HG03095 (cell line): Measurements from ENCODE around the gene GABRR3.
A peak's percentile ranks its signal among the peaks of the same experiment; 100 is the strongest.
"Not testable (repeated sequence)": the region's sequence is repeated elsewhere in the genome, so short reads cannot be mapped to it uniquely, and the experiment has no call there.

Experiments used
- ATAC-seq: cut with Tn5 transposase; IDR thresholded peaks from one replicate; pipeline ENCODE4 v1.9.1; 2021; ENCODE audit warnings: moderate library complexity; ENCODE audit not compliant: unreplicated experiment

The GABRR3 gene

GRCh38 chr3:98022978-98023820, 11.9 kb downstream of the GABRR3 start:
- peak; percentile 67 for ATAC-seq

GRCh38 chr3:98021830-98022560, 13.1 kb downstream of the GABRR3 start:
- ATAC-seq: no peak

GRCh38 chr3:98020412-98020811, 14.7 kb downstream of the GABRR3 start:
- ATAC-seq: no peak

- ATAC-seq: no peak
These were observed 16.8 kb downstream of the GABRR3 start for GRCh38 chr3:98018301-98018700.

GRCh38 chr3:98014268-98014585, 20.9 kb downstream of the GABRR3 start:
- ATAC-seq: no peak

GRCh38 chr3:98013411-98014267, 21.5 kb downstream of the GABRR3 start:
- ATAC-seq: no peak

- no peak for ATAC-seq
These were observed 22.1 kb downstream of the GABRR3 start for GRCh38 chr3:98012979-98013378.

- not testable (repeated sequence) for ATAC-seq
These were observed 24.1 kb downstream of the GABRR3 start for GRCh38 chr3:98010883-98011449.

GRCh38 chr3:98010194-98010882, 24.8 kb downstream of the GABRR3 start:
- ATAC-seq: no peak

- peak; percentile 73 for ATAC-seq
These were observed 26.3 kb downstream of the GABRR3 start for GRCh38 chr3:98008855-98009254.

GRCh38 chr3:98005438-98005837, 29.7 kb downstream of the GABRR3 start:
- no peak for ATAC-seq

- ATAC-seq: no peak
These were observed 30.4 kb downstream of the GABRR3 start for GRCh38 chr3:98004721-98005120.

GRCh38 chr3:98003306-98003969, 31.7 kb downstream of the GABRR3 start:
- peak; percentile 54 for ATAC-seq

GRCh38 chr3:98002717-98003116, 32.4 kb downstream of the GABRR3 start:
- no peak for ATAC-seq

- ATAC-seq: no peak
These were observed 35.1 kb downstream of the GABRR3 start for GRCh38 chr3:97999994-98000393.

- no peak for ATAC-seq
These were observed 36.0 kb downstream of the GABRR3 start for GRCh38 chr3:97999103-97999502.

- ATAC-seq: no peak
These were observed 38.1 kb downstream of the GABRR3 start for GRCh38 chr3:97996988-97997387.

GRCh38 chr3:97994328-97994945, 40.7 kb downstream of the GABRR3 start:
- ATAC-seq: no peak

- no peak for ATAC-seq
These were observed 41.6 kb downstream of the GABRR3 start for GRCh38 chr3:97993526-97993925.
